HG03460 (cell line): Measurements from ENCODE around the gene H6PD.

Experiments
- ATAC-seq: cut with Tn5 transposase; IDR thresholded peaks from one replicate; pipeline ENCODE4 v1.9.1; 2021; ENCODE audit not compliant: unreplicated experiment

H6PD gene

GRCh38 chr1:9240914-9241820, 6.6 kb downstream of the H6PD start:
- no peak for ATAC-seq

- ATAC-seq: no peak
Observed at GRCh38 chr1:9241891-9242290, 7.3 kb downstream of the H6PD start.

- ATAC-seq: no peak
Observed at GRCh38 chr1:9242338-9242969, 7.9 kb downstream of the H6PD start.

- ATAC-seq: no peak
Observed at GRCh38 chr1:9243066-9243739, 8.6 kb downstream of the H6PD start.

GRCh38 chr1:9244501-9245229, 10.1 kb downstream of the H6PD start:
- ATAC-seq: no peak

- no peak for ATAC-seq
Observed at GRCh38 chr1:9245230-9245619, 10.7 kb downstream of the H6PD start.

- ATAC-seq: no peak
Observed at GRCh38 chr1:9245661-9246060, 11.1 kb downstream of the H6PD start.

GRCh38 chr1:9246215-9246614, 11.6 kb downstream of the H6PD start:
- no peak for ATAC-seq

- ATAC-seq: no peak
Observed at GRCh38 chr1:9246841-9247785, 12.5 kb downstream of the H6PD start.

- no peak for ATAC-seq
Observed at GRCh38 chr1:9247894-9248293, 13.3 kb downstream of the H6PD start.

GRCh38 chr1:9248341-9249262, 14.0 kb downstream of the H6PD start:
- ATAC-seq: no peak

GRCh38 chr1:9249263-9249533, 14.6 kb downstream of the H6PD start:
- ATAC-seq: no peak

GRCh38 chr1:9249534-9250410, 15.2 kb downstream of the H6PD start:
- ATAC-seq: no peak

- ATAC-seq: no peak
Observed at GRCh38 chr1:9250411-9251381, 16.1 kb downstream of the H6PD start.

GRCh38 chr1:9251501-9251900, 16.9 kb downstream of the H6PD start:
- ATAC-seq: no peak

- no peak for ATAC-seq
Observed at GRCh38 chr1:9253004-9253403, 18.4 kb downstream of the H6PD start.

- ATAC-seq: no peak
Observed at GRCh38 chr1:9253453-9254105, 19.0 kb downstream of the H6PD start.
